DMS 273 treated with DMSO at 0.1 percent for 48 hours (cell line): ENCODE data around the gene RASGRP1.

ENCODE experiments used
- DNase-seq: peaks from one replicate; lab custom pipeline; 2025; lab: John Stamatoyannopoulos, UW

Gene RASGRP1

DNA sequence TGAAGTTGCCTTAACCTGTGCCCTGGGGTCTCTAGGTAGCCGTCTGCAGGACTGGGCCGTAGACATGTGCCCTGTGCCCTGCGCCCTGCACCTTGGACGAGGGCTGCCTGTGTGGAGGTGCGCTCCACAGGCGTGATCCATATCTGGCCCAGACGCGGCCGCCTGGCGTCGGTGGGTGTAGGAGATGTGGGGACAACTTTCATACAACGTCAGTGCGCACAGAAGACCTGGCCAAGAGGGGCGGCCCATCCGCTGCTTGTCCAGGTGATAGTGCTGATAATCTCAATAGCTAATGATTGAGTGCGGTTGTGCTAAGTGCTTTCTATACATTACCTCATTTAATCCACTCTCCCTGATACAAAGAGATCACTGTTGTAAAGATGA is 665 bp upstream of the RASGRP1 start:
- no peak for DNase-seq

DNA sequence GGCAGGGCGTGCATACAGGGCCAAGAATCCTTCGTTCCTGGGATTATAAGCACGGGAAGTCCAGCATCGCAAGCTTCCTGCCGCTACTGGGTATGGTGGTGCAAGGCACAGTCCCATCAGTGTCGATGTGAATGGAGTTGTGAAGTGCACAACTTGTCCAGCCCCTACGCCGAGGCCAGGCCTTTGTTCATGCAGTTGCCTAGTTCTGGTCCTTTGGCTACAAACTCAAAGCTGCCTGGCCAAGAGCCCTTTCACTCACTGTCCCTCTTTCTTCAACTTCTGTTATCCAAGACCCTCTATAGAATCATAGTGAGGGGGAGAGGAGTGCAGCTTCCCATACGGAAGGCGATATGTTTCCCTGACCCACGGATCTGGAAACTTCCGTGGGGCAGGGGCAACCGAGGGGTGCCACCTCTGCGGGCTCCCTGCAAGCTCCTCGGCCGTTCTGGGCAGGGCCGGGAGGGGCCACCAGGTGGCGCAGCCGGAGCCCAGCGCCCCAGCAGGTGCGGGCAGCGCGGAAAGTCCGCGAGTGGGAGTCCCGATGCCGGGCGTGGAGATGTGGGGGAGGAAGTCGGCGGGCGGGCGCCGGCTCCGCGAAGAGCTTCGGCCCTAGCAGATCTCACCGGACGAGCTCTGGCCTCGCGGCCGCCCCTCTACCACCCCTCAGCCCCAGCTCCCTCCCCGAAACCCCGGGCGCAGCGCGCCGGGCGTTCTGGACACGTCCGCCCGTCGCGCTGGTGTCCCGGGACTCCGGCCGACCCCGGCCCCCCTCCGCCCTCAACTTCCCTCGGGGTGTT is 693 bp downstream of the RASGRP1 start:
- no peak for DNase-seq

DNA sequence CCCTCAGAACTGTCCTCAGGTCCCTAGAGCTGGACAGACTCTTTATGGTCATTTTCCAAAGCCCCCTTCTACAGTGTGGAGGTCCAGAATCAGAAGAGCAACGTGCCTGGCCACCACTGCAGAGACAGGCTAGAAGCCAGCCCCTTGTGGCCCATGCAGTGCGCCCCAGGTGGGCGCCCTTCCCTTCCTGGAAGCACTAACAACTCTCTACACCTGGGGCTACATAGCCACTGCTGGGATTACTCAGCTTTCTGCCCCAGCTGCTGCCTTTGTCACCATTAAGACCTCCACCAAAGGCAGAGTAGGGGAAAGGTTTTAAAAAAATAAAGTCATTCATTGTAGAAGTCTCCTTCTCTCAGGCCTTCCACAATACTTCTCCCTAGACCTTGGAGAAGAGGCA is 2.3 kb downstream of the RASGRP1 start:
- DNase-seq = no peak

DNA sequence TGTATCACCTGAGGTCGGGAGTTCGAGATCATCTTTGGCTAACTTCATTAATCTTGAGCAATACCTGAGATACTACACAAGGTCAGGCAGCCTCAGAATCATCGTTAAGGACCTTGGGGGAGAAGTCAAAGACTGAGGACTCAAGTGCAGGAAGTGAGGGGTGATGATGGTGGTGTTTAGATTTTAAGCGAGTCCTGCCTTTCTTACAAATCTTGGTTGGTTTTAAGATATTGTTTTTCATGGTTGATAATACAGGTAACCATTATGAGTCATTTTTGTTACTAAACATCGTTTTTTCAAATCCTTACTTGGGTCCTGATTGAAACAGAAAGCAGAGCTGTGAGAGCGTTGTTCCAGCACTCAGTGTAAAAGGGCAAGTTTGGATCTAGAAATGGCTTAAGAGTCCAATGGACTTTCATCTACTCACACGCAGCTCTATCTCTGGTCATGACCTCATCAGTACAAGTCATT is 4.1 kb downstream of the RASGRP1 start:
- DNase-seq = no peak

DNA sequence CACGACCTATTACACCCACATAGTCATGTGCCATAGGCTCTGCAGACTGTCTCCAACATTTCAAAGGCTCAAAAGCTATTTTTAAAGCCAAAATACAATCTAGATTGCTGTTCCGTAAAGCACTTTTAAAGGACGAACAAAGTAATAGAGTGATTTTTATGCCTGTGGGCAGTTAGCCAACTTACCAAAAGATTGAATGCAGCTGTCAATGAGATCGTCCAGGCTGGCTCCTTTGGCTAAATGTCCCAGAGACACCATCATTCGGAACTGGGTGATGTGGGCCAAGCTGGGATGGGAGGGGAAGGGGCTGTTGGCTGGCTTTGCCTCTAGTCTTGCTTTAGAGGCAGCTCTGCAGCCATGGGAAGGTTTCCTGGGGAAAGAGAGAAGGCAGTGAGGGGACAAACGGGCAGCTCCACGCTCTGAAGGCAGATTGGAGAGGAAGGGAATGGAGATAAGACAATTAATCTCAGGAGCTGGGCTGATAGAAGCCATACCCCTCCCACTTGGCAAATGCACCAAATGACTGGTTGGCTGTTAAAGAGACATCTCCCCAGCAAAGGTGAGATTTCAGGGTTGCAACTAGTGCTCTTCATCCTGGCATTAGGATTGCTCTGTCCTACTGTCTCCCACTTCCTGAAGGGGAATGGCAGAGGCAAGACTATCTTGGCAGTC is 4.8 kb downstream of the RASGRP1 start:
- DNase-seq = no peak

DNA sequence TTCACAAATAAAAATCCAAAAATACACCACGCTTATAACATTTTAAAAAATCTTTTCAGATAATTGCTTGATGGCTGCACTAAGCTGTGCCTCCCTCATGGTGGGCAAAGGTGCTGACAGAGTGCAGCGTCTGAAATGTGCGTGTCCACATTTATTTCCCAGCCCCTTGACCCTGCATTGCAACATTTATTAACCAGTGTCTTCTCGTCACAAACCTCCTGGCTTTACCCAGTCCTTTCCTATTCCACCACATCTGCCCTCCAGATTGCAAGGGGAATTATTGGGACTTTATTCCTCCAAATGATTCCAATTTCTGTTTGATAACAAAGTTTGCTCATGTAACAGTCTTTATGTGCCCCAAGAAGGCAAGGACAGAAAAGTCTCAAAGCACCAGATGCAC is 5.5 kb downstream of the RASGRP1 start:
- no peak for DNase-seq

DNA sequence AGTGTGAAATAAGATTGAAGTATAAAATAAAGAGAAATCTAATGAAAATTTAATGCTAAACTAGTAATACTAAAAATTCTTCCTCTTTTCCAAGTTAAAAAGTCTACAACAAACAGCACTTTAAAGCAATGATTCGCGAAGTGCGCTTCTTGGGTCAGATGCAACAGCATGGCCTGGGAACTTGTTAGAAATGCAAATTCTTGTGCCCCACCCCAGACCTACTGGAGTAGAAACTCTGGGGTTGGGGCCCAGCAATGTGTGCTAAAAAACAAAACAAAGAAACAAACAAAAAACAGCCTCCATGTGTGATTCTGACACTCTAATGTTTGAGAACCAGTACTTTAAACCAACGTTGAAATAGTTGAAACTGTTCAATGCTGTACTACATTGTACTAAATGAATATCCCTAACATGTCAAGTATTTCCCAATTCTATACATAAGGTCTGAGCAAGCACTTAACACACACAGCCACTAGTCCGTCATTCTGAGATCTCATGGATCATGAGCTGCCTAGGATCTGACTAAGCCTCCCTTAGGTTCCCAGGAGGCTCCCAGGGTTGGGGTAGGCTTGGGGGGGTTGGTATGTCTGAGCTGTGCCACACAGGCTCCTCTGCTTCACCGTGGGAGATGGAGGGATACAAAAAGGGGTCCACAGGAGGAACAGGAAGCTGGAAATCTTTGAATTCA is 6.1 kb downstream of the RASGRP1 start:
- no peak for DNase-seq

DNA sequence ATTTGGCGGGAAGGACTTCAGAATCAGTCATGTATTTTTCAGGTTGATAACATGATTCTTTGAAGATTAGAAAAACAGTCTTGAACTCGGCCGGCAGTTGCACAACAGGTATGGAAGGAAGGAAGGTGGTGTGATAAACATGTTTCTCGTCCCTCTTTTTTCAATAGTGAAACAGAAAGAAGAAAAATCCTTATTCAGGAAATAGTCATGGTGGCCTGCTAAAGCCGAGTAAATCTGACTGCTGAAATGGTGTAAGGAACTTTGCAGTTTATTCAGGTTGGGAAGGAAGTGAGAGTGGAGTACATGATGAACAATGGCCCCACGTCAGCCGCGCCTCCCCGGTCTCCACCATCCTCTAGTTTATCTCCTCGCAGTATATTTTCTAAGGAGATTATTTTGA is 6.7 kb downstream of the RASGRP1 start:
- no peak for DNase-seq

DNA sequence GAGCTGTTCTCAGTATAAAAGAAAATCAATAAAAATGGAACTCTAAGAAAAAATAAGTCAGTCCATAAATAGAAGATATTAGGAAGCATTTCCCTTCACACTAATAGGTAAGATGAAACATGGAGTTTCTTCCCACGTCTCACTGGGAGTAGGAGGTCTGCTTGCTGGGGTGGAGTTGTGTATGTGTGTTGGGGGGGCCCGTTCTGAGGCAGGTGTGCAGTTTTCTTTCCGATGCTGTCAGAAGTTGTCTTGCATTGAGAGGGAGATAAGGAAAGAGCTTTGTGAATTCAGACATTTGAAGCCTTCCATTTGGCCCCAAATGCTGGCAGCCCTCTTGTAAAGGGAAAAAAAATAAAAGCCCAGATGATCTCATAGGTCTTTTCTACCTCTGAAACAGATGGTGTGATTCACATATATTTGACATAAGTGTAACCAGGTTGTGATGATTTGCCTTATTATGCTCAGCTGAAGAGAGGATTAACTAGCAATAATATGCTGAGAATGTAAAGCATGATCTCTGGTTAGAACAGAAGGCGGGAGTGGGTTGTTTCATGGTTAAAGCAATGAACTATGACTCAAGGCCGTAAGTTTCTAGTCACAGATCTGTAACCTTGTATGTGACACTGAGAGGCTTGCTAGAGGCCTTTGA is 8.8 kb downstream of the RASGRP1 start:
- DNase-seq = peak; percentile 56

DNA sequence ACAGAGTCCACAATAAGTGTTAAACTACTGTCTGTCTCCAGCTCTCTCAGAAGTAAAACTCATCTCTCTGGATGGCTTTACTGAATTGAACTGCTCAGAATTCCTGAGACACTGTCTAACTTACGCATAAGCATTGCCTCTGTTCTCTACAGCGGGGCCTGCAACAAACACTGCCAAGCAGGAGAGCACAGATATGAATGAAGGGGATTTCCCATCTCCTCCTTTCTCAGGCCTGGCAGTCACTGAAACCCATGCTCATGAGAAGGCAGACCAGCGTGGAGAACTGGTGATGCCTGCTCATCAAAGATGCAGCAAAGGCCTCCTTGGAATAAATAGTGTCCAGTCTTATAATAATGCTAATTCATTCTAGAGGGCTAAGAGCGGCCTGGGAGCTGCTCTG is 10.3 kb downstream of the RASGRP1 start:
- no peak for DNase-seq

DNA sequence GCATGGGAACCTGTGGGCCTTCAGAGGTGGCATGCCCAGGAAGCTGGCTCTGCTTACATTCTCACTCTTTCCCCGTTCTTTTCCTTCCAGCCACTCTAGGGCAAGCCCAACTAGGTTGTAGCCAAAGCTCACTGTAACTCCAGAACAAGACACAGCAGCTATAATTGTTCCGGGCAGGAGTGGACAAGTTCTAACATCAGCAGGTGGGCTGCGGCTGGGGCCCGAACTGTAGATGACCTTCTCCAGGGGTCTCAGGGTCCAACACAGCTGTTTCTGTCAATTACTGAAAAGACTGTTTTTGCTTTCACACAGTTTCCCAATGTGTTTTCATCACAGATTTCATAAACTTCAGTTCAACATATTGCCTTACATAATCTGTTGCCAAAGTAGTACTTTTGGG is 11.5 kb downstream of the RASGRP1 start:
- no peak for DNase-seq

DNA sequence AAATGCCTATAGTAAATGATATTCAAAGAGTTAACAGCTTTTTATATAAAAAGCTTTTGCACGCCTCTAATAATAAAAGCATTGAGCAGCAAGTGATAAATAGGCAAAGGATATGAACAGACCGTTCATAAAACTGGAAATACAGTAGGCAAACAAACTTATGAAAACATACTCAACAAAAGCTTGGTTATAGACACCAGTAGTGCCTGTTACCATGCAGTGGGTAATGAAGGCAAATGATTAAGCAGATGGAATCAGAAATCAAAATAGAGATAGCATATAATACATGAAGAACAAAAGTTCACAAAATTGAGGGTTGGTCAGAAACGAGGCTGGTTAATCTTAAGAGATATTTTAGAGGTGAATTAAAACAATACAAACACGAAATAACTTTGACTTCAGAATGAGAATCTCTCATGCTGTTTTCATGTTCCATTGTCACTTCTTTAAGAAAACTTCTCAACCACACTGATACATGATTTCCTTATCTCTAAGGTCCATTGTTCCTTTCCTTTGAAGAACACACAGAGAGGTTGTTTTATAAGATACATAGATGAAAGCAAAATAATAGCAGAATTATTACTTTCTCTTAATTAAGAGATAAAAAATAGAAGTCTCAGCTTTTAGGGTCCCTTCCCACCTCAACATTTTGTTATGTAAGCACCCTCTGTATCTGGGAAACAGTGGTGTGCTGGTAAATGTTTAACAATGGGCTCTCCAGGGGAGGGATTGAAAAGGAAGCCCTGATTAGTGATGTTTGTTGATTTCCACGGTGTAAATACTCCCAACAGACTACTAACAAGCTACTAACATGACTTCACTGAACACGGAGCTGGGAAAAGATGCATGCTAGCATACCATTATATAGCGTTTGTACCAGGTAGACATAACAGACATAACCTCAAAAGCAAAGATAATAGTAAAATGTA is 12.6 kb downstream of the RASGRP1 start:
- no peak for DNase-seq

DNA sequence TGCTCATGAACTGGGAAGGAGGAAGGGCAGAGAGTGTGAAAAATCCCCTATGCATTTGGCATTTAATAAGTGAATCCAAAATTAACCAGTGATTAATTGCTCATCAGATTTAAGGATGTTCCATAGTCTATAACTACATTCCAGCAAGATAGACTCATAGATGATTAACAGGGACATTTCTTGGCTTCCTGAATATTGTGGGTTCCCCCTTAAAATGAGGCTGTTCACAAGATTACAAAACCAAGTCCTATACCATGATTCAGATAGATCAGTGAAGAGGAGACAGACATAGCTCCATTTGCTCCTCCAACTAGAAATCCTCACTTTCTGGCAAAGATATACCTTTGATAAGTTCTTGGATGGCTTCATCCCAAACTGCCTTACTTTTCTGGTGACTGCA is 15.4 kb downstream of the RASGRP1 start:
- no peak for DNase-seq

DNA sequence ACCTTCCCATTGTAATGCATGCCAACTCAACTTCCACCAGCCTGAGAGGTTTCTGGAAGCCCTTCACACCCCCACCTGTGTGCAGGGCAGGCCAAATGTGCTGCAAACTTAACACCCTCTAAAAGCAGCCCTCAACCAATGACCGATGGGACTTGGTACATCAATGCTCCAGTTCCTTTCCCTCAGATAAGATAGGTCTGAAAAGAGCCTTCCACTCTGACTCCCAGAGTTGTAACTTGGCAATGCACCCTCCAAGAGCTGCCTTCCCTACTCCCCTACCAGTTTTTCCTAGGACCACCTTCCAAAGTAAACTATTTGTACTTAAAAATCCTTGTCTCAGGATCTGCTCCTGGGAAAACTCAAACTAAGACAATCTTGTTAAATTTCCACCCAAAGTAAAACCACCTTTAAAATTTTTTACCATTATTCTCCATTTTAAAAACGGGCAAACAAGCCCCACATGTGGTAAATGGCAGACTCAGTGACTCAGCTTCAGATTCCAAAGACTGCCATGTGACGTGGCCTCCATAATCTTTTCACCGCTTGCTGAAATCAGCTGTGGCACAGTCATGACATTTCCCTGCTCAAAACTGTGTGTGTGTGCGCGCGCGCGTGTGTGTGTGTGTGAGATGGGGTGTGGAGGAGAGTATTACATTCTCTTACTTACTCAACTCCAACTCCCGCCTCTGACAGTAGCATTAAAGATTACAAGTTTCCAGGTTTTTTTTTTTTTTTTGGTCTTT is 17.2 kb downstream of the RASGRP1 start:
- no peak for DNase-seq

DNA sequence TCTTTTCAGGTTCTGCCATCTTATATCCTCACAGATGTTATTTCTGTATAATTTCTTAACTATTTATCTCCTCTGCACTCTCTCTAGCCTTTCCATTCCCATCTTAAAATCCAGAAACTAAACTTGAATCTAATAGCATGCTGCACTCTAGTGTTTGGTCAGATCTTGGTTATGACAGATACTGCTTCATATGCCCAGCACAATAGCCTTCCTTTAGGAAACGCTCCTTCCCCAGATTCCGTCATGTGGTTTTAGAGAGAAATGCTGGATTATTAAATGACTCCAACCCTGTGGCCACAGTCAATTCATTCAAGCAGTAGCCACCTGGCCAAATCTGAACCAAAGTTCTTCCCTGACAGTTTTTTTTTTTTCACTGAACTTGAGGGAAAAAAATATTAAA is 19.4 kb downstream of the RASGRP1 start:
- no peak for DNase-seq

DNA sequence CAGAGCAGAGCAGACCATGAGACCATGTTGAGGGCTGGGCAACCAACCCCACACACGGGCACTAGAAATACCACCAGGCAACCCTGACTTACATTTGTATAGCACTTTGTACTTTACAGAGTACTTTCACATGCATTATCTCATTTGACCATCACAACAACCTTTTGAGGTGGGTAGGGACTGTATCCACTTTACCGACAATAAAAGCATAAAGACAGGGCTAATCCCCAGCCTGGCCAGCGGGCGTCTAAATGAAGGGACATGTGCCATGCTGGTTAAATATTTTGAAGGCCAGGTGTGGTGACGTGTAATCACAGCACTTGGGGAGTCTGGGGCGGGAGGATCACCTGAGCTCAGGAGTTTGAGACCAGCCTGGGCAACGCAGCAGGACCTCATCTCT is 23.6 kb downstream of the RASGRP1 start:
- DNase-seq = no peak

DNA sequence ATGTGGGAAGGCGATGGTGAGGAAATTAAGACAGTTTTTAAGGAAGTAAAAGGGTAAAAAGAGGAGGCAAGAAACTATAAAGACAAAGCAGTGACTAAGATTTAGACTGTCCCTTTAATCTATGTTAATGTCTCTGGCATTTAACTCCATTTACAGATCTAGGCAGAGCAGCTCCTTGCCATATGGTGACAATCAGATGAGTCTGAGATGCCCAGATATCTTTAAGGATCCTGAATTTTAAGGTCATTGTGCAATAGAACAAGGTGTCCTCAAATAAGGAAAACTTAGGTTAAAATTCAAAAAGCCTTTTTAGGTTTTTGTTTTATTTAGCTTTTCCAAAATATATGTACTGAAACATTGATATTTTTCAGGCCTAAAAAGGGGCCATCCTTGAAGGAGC is 24.1 kb downstream of the RASGRP1 start:
- no peak for DNase-seq

DNA sequence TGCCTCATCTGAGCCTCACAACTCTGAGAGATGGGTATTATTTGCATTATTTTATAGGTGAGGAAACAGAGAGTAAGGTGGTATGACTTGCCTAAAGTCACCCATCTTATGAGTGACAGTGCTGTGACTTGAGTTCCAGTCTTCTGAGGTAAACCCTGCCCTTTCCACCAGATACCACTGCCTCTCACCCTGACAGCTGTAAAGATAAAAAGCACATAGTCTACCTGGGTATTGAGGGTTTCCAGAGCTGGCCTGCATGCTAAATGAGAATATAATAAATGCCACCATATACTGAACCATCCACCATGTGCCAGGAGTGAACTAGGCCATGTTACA is 25.6 kb downstream of the RASGRP1 start:
- DNase-seq = no peak

DNA sequence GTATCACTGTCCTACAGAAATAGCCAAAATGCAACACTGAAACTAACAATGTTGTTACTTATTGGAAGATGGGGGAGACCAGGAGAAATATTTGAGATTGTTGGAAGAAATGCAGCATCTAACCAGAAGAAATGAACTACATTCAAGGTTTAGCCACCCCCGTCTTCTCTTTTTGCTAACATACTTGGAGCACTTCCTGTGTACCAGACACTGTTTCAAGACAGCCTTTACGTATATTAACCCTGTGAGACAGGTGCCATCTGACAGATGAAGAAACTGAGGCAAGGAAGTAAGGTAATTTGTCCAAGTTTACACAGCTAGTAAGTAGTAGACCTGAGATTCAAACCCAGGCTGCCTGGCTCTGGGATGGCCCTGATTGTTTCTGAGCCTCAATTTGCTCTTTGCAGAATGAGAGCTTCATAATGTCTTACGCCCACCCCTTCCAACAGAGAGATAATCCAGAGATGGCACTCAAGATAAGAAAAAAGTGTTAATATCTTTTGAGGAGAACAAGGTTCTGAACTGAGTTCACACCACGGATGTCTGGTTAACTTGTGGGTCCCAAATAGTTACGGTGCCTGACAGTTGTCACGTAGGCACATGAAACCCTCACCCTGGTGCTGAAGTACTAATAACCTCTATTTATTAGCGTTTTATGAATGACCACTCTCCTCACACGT is 26.1 kb downstream of the RASGRP1 start:
- DNase-seq = no peak

DNA sequence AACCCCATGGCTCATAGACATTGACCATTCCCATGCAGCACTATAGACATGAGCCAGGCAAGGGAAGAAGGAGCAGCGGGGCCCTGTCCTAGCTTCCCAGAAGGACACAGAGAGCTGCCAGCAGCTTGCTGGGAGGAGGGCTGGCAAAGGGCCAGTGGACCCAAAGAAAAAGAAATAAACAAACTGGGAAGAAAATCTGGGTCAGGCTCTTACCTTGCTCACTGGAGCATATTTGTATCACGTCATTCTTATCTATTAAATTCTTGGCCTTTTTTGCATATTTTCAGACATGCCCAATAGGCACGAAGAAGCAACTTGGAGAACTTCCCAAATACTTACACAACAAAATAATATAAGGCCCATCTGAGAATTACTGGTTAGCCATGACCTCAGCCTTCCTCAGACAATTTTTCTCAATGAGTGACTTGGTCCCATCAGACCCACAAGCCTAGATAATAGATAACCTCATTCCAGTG is 28.4 kb downstream of the RASGRP1 start:
- DNase-seq = no peak
